GM12875 (cell line): Measurements from ENCODE around the gene PTGFR.

Experiments used
- H3K4me3 ChIP-seq: one replicate; pipeline ENCODE4 v1.5.1; 2011; ENCODE audit warnings: low read depth, low read length, control low read depth
- TF ChIP-seq, protein P1 (sequence below): IDR thresholded peaks from 2 replicates; pipeline ENCODE4 v1.5.1; 2011; ENCODE audit warnings: low read depth, mild to moderate bottlenecking, control low read depth, inconsistent platforms, low read length, moderate library complexity, borderline replicate concordance; ENCODE audit not compliant: insufficient read depth

PTGFR gene

DNA sequence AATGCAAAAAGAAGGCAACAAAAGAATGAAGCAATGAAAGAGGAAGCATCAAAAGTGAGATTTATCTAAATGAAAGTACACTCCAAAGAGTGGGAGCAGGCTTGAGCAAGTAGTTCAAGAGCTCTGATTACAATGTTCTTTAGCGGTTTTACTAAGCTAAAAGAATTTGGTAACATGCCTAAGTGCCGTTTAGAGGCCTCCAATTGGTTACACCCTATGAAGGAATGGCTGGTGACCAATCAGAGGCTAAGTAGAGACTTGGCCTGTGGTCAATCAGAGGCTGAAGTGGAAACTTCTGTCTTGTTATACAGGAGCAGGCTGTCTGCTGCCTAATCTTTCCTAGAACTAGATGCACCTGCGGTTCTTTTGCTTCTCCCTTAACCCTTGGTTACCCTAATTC, 59.1 kb downstream of the PTGFR start:
- TF ChIP-seq, protein P1, sequence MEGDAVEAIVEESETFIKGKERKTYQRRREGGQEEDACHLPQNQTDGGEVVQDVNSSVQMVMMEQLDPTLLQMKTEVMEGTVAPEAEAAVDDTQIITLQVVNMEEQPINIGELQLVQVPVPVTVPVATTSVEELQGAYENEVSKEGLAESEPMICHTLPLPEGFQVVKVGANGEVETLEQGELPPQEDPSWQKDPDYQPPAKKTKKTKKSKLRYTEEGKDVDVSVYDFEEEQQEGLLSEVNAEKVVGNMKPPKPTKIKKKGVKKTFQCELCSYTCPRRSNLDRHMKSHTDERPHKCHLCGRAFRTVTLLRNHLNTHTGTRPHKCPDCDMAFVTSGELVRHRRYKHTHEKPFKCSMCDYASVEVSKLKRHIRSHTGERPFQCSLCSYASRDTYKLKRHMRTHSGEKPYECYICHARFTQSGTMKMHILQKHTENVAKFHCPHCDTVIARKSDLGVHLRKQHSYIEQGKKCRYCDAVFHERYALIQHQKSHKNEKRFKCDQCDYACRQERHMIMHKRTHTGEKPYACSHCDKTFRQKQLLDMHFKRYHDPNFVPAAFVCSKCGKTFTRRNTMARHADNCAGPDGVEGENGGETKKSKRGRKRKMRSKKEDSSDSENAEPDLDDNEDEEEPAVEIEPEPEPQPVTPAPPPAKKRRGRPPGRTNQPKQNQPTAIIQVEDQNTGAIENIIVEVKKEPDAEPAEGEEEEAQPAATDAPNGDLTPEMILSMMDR: no peak
- no peak overlapping the region for H3K4me3 ChIP-seq

DNA sequence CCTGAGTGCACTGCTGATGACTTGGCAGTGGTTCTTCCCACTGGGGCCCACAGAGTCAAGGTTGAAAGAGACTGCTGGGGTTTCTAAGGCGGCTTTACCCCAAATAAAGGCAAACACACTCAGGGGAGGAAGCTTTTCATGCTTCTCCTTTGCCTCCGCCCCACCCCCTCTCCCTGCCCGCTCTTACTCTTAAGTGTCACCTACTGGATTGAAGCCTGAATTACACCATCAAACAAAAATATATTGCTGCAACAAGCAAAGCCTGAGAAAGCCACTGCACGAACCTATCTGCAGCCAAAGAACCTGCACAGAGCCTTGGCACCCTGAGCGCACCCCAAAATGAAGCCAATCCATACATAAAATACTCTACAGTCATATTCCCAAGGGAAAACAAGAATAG, 63.1 kb downstream of the PTGFR start:
- no peak overlapping the region for H3K4me3 ChIP-seq
- TF ChIP-seq, protein P1: peak; percentile 27; the same call in 1 of the 2 replicates

DNA sequence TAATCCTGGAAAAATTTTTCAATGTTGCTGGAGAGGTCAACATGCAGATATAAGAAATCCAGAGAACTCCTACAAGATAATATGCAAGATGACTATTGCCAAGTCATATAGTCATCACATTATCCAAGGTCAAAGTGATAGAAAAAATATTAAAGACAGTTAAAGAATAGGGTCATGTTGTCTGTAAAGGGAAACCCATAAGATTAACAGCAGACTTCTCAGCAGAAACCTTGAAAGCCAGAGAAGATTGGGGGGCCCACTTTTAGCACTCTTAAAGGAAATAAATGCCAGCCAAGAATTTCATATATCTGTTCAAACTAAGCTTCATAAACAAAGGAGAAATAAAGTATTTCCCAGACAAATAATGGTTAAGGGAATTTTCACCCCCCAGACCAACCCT, 64.1 kb downstream of the PTGFR start:
- TF ChIP-seq, protein P1: no peak
- no peak overlapping the region for H3K4me3 ChIP-seq

DNA sequence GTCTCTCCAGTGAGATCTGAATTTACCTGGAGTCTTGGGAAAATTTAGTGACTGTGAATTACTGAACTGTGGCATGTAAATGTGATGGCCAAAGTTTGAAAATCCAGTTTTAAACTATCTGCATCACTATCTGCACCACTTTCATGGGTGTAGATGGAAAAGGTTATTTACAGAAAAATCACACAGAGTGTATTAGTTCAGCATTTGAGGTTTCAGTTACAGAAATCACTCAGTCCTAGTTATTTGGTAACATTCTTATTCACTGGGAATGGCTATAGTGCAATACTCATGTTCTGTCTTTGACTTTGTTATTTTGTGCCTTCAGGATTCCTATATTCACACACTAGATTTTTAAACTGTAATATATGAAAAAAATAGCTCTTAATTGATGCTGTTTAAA, 68.9 kb downstream of the PTGFR start:
- no peak overlapping the region for H3K4me3 ChIP-seq
- TF ChIP-seq, protein P1: no peak

DNA sequence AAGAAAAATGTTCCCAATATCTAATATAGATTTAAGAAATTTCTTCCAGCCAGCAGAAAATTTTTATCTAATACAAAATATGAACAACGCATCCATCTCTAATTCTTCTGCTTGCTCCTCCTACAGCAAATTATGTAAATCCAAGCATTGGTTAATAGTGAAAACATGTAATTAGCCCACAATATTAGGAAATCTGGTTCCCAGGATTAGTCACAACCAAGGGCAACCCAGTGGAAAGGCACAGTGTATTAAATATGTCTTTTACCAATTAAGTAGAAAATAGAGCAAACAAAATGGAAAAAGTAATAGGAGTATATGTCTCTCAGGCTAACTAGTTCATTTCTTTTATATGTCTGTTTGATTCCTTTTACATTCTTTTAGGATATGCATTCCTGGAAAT, 70.0 kb downstream of the PTGFR start:
- TF ChIP-seq, protein P1: no peak
- no peak overlapping the region for H3K4me3 ChIP-seq

DNA sequence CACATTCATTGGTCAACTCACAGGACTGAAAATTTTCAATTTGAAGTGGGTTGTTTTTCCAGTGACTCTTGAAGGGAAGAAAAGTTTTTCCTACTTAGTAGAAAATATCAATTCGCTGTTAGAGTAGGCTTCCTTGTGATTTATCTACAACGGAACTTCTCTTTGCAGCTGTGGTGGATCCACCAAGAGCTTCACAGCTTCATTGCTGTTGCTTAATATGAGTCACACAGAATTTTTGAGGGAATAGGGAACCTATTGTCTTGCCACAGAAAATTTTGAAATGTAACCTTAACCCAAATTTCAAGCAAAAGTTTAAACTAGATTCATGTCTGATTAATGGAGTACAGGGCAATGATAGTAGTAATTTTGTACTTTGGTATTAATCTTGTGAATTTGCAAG, 71.1 kb downstream of the PTGFR start:
- TF ChIP-seq, protein P1: no peak
- no peak overlapping the region for H3K4me3 ChIP-seq

DNA sequence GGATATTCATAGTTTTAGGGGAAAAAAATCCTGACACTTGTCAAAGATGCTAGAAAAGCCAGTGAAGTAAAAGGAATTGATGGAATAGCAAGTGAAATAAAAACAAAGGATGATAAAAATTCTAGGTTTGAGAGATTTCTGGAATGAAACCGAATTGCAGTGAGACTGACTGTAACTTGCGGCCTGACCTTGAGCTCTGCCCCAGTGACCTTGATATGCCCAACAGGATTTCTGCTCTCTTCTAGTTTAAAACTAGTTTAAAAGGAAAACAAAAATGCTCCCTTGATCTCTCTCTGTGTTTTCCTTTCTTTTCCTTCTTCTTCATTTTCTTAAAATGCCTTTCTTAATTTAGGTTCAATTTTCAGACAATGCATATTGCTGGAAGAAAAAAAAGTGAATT, 74.6 kb downstream of the PTGFR start:
- TF ChIP-seq, protein P1: no peak
- no peak overlapping the region for H3K4me3 ChIP-seq
